Fibroblast of the aortic adventitia (primary cell): ENCODE data around the gene MEGF8. TPM values are rescaled to one million over a fixed set of nuclear protein-coding genes. Genes with fewer than 3 reads are reported as not detected.

Source experiments
- DNase-seq: peaks from one replicate; pipeline ENCODE4 v3.0.0-alpha.2; 2010; ENCODE audit warnings: low read depth
- H3K4me3 ChIP-seq: 2 replicates; pipeline ENCODE4 v1.5.1; 2011; ENCODE audit warnings: low read depth, mild to moderate bottlenecking, control low read depth, low read length, moderate library complexity
- total RNA-seq: library from RNA; depleted of rRNA; stranded (reverse); fragments of >200 nt; gene quantifications from 2 replicates; pipeline ENCODE4 v1.2.3, GENCODE V29; 2012; ENCODE audit warnings: low replicate concordance
- TF ChIP-seq, protein P1 (sequence below): IDR thresholded peaks from 2 replicates; pipeline ENCODE4 v1.5.1; 2011; ENCODE audit warnings: mild to moderate bottlenecking, low read length, control low read depth, inconsistent platforms; ENCODE audit not compliant: insufficient read depth

Gene MEGF8
- total RNA-seq, 1 donor: 20.0 TPM

DNA sequence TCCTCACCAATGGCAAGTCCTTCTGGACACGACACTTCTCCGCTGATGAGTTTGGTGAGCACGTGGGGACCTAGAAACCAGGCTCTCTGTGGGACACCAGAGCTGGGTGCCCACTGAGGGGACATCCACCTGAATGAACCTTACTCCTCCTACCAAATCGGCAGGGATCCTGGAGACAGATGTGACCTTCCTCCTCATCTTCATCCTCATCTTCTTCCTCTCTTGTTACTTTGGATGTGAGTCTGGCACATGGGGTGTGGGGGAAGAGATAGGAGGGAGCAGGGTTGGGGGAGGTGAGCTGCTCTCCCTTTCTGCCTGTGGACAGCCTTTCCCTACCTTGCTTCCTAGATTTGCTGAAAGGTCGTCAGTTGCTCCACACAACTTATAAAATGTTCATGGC, 10.4 kb upstream of the MEGF8 start:
- TF ChIP-seq, protein P1, sequence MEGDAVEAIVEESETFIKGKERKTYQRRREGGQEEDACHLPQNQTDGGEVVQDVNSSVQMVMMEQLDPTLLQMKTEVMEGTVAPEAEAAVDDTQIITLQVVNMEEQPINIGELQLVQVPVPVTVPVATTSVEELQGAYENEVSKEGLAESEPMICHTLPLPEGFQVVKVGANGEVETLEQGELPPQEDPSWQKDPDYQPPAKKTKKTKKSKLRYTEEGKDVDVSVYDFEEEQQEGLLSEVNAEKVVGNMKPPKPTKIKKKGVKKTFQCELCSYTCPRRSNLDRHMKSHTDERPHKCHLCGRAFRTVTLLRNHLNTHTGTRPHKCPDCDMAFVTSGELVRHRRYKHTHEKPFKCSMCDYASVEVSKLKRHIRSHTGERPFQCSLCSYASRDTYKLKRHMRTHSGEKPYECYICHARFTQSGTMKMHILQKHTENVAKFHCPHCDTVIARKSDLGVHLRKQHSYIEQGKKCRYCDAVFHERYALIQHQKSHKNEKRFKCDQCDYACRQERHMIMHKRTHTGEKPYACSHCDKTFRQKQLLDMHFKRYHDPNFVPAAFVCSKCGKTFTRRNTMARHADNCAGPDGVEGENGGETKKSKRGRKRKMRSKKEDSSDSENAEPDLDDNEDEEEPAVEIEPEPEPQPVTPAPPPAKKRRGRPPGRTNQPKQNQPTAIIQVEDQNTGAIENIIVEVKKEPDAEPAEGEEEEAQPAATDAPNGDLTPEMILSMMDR: no peak
- no peak overlapping the region for H3K4me3 ChIP-seq
- no peak for DNase-seq

DNA sequence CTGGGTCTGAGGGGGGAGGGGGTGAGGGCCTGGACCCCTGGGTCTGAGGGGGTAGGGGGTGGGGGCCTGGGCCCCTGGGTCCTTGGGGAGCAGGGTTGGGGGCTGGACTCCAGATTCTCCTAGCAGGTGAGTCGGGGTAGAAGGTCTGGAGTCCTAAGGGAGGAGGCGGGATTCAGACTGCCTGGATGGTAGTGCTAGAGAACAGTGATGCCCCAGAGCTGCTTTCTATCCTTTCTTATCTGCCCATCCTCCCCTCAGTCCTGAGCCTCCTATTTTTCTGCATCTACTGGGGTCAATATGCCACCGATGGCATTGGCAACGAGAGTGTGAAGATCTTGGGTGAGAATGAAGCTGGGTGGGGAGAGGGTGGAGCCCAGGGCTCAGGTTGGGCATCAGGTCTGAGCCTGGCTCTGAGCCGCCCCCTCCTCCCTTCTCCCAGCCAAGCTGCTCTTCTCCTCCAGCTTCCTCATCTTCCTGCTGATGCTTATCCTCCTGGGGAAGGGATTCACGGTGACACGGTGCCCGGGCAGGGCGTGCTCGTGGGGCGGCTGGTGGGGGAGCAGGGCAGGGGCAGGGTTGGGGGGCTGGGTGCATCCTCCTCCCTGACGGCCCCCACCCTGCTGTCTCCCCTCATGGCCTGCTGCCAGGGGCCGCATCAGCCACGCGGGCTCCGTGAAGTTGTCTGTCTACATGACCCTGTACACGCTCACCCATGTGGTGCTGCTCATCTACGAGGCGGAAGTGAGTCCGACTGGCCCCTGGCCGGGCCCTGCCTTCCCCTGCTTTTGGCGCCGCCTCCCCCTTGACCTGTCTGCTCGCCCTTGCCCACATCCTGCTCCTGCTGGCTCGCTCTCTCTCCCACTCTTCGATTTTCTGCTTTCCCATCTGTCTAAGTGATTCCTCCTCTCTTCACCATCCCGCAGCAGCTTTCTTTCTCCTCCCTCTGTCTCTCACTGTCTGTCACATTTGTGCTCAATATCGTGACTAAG, 8.9 kb upstream of the MEGF8 start:
- H3K4me3 ChIP-seq: no peak overlapping the region
- no peak for DNase-seq
- TF ChIP-seq, protein P1: no peak

DNA sequence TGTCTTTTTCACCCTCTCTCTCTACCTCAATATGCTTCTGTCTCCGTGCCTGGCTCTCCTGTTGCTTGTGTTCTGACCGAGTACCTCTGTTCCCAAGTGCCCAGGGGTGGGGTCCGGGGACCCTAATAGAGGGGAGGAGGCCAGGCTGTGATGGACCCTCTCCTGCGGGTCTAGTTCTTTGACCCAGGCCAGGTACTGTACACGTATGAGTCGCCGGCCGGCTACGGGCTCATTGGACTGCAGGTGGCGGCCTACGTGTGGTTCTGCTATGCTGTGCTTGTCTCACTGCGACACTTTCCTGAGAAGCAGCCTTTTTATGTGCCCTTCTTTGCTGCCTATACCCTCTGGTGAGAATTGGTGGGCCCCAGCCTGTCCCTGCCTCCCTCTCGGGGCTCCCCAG, 7.9 kb upstream of the MEGF8 start:
- TF ChIP-seq, protein P1: no peak
- no peak for DNase-seq

DNA sequence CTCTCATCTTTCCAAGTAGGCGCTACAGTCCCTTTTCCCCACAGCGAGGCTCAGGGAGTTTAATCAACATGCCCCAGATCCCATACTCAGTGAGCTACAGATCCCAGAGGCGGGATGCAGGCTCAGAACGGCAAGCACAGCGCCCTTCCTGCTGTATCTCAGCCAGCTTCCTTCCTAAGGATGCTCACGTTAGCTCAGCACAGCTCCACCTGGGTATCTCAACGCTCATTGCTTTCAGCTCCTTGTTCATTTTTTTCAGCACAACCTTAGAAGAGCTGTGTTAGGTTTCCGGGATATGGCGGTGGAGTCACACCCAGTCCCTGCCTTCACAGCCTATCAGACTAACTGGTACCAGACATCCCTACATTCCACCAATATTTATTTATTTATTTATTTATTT, 3.1 kb upstream of the MEGF8 start:
- DNase-seq: no peak
- TF ChIP-seq, protein P1: no peak
- no peak overlapping the region for H3K4me3 ChIP-seq

More for the DNA sequence above, 7.9 kb upstream of the MEGF8 start:
- no peak overlapping the region for H3K4me3 ChIP-seq

DNA sequence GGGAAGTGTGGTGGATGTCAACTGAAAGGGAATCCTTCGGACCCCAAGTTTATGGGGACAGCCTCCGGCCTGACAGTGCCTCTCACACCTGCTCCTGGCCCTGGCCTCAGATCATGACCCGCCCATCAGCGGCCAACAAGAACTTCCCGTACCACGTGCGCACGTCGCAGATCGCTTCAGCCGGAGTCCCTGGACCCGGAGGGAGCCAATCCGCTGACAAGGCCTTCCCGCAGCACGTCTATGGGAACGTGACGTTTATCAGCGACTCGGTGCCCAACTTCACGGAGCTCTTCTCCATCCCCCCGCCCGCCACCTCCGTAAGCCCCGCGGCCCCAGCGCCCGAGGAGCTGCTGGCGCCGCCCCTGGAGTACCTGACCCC, 2.0 kb upstream of the MEGF8 start:
- TF ChIP-seq, protein P1: no peak
- DNase-seq: no peak

DNA sequence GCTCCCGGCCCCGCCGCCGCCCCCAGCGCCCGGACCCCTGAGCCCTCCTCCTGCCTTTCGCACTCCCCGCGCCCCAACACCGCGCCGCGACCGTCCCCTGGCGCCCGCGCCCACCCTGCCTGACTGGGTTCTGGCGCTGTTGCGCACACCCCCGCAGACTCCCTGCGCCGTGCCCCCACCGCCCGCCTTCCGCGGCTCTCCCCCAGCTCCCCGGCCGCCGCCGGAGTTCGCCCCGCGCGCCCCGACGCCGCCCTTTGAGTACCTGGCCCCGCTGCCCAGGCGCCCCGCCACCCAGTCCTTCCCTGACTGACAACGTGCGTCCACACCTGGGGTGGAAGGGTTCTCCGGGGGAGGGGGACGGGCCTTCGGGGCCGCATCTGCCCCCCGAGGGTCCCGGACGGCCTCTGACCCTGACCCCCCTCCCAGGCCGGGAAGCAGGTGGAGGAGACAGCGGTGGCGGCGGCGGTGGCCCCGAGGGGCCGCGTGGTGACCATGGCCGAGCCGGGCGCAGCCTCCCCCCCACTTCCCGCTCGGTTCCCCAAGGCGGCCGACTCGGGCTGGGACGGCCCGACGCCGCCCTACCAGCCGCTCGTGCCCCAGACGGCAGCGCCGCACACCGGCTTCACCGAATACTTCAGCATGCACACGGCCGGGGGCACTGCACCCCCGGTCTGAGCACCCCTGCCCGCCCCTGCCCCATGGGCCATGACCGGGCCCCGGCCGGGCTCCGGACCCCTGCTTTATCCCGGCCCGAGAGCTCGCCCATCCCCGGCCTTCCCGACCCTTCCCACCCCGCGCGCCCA, 1.4 kb upstream of the MEGF8 start:
- TF ChIP-seq, protein P1: no peak
- no peak for DNase-seq
- H3K4me3 ChIP-seq: no peak overlapping the region

More for the DNA sequence above, 2.0 kb upstream of the MEGF8 start:
- H3K4me3 ChIP-seq: no peak overlapping the region
